Right lobe of liver (tissue), 6 donors: ENCODE measurements around the gene ACO1. TPM values are rescaled to one million over a fixed set of nuclear protein-coding genes. Genes with fewer than 3 reads are reported as not detected.
A peak's percentile ranks its signal among the peaks of the same experiment; 100 is the strongest.

Experiments used
- ATAC-seq, 4 donors: fragments of 200-7000 bp; cut with Tn5 transposase; one replicate each; pipeline ENCODE4 v1.9.1; 2020; ENCODE audit warnings: mild to moderate bottlenecking in 4 of 4, moderate library complexity in 4 of 4
- DNase-seq, 3 donors: peaks; one replicate each; pipeline ENCODE4 v3.0.0-alpha.2; 2020
- H3K27ac ChIP-seq, 3 donors: fragments of 200-600 bp; one replicate each; pipeline ENCODE4 v1.8.0; 2022
- H3K27me3 ChIP-seq, 2 donors: fragments of 200-600 bp; one replicate each; pipeline ENCODE4 v1.8.0; 2022
- H3K36me3 ChIP-seq, 4 donors: fragments of 200-600 bp; sonication (generic) in 1 of 4; one replicate each; pipeline versions ENCODE4 v1.5.1 to v1.8.0; 2017 to 2022; ENCODE audit warnings: control low read depth in 1 of 4
- H3K4me1 ChIP-seq, 4 donors: fragments of 200-600 bp; sonication (generic) in 1 of 4; one replicate each; pipeline versions ENCODE4 v1.5.1 to v1.8.0; 2017 to 2022; ENCODE audit warnings: control low read depth in 1 of 4
- H3K4me3 ChIP-seq, 3 donors: fragments of 200-600 bp; one replicate each; pipeline ENCODE4 v1.8.0; 2022
- H3K9me3 ChIP-seq, 4 donors: fragments of 200-600 bp; sonication (generic) in 1 of 4; one replicate each; pipeline versions ENCODE4 v1.5.1 to v1.8.0; 2017 to 2022; ENCODE audit warnings: control low read depth in 1 of 4
- CTCF ChIP-seq, 4 donors: fragments of 200-600 bp in 3 of 4; fragments of 450-650 bp in 1 of 4; IDR thresholded peaks; one replicate each; pipeline versions ENCODE4 v1.5.1 to v1.8.0; 2016 to 2022; ENCODE audit warnings: antibody characterized with exemption in 4 of 4, mild to moderate bottlenecking in 2 of 4
- POLR2A ChIP-seq: fragments of 450-650 bp; IDR thresholded peaks from one replicate; pipeline ENCODE4 v1.6.1; 2017; ENCODE audit warnings: antibody characterized with exemption, mild to moderate bottlenecking
- WGBS: methylation state at CpG from one replicate; pipeline ENCODE4 v1.1.6; 2018; ENCODE audit warnings: low coverage, low lambda C conversion rate; ENCODE audit not compliant: insufficient coverage; ENCODE audit errors: missing lambda C conversion rate; 5-methylcytosine and 5-hydroxymethylcytosine counted together
- intact Hi-C, 2 donors: fragments of 100-400 bp; cut with DNase I; formaldehyde crosslinking; loops; one replicate each; pipeline versions ENCODE4 v1.11.2 to v1.14.1; 2022
- total RNA-seq, 6 experiments: library from RNA; depleted of rRNA in 2 of 6; stranded (reverse); fragments of >200 nt in 2 of 6; fragmentation: NEBNext Ultra II Directional in 3 of 6; extraction: Animal tissue kit (Norgen Biotek cat#: 25700) in 3 of 6; gene quantifications; one replicate each; pipeline versions ENCODE4 v1.1.0 to v1.2.4, GENCODE V29; 2016 to 2023
- donor health status: DM: no; HTN: yes; CAD: no.
- donor health status: DM: no; HTN: no; CAD: no.
- donor health status: DM: no; HTN: no; CAD: no.
- donor health status: DM: no; HTN: yes; CAD: no.
- donor health status: DM: no; HTN: yes; CAD: no.

The ACO1 gene
- total RNA-seq, 6 experiments from 2014 or later = 75.4 to 108 (median 98.1) TPM

DNA sequence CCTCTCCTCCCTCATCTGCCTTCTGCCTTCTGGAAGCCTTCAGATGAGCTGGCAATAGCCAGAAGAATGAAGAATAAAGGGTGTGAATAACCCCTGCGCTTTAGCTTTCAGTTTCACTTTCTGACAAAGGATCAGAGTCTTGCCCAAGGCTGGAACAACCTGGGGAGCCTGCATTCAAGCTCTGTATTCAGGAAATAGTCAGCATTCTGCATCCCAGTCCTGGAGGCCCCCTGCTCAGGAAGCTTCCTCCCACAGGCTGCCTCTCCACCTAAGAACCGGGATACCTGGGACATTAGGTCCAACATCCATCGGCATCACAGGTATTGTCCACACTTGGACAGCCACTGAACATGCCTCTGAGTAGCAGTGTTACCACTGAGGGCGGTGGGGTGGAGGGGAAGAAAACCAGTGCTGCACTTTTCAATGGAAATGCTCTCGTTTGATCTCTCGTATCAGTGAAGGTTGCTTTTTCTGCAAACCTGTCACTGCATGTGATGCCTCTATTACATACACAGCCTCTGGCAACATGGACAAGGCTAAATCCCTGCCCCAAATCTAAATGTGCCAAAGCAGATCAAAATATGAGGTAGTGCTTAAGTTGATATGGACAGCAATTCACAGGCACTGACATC is 39.8 kb upstream of the ACO1 start:
- ATAC-seq (peak; percentile 34 to 75 (median 60)), DNase-seq (no peak)
- WGBS = 36% methylated on average over 3 of the region's 6 CpGs
- H3K27me3 ChIP-seq = no peaks in the 10 kb centered on the region
- no peak overlapping the region for H3K27ac ChIP-seq
- intact Hi-C loops = no loop called here
- TF ChIP-seq POLR2A (no peak), CTCF (IDR thresholded peaks at IDR 0.05) (no peak)
- peak overlapping the region in 1 of 3 donors; percentile 14 for H3K4me3 ChIP-seq
- H3K4me1 ChIP-seq = no peaks in the 10 kb centered on the region
- H3K36me3 ChIP-seq = no peaks in the 10 kb centered on the region
- H3K9me3 ChIP-seq = no peaks in the 10 kb centered on the region

- H3K36me3 ChIP-seq = no peaks in the 10 kb centered on the region
- intact Hi-C loops = no loop called here
- ATAC-seq = no peak
- no peaks in the 10 kb centered on the region for H3K9me3 ChIP-seq
- no peaks in the 10 kb centered on the region for H3K4me1 ChIP-seq
- WGBS = 49% methylated on average over 5 of the region's 5 CpGs
- H3K4me3 ChIP-seq = no peak overlapping the region
- TF ChIP-seq CTCF (IDR thresholded peaks at IDR 0.05) (no peak), POLR2A (no peak)
- no peaks in the 10 kb centered on the region for H3K27me3 ChIP-seq
- H3K27ac ChIP-seq = no peak overlapping the region
- DNase-seq = no peak
Measured at GRCh38 chr9:32345243-32345642, 39.2 kb upstream of the ACO1 start.

DNA sequence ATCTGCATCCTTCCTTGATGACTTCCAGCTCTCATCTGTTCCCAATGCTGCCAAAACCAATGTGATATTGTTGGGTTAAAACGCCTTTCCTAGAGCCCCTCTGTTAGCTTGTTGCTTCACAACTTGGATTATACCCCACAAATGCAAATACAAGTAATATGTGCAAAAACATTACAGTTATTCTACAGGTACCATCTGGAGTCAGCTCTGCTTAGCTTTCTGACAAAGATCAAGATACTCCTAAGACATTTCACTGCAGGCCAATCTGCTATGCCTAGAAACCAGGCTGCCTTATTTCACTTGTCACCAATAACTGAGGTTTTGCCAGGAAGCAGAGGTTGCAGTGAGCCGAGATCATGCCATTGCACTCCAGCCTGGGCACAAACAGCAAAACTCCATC is 36.9 kb upstream of the ACO1 start:
- no peak for TF ChIP-seq POLR2A
- TF ChIP-seq CTCF (IDR thresholded peaks at IDR 0.05) = no peak
- H3K27ac ChIP-seq = no peak overlapping the region
- intact Hi-C loops = no loop called here
- H3K27me3 ChIP-seq = no peaks in the 10 kb centered on the region
- 59% methylated on average over 2 of the region's 2 CpGs for WGBS
- H3K36me3 ChIP-seq = no peaks in the 10 kb centered on the region
- no peak for ATAC-seq
- H3K4me1 ChIP-seq = no peaks in the 10 kb centered on the region
- no peaks in the 10 kb centered on the region for H3K9me3 ChIP-seq
- H3K4me3 ChIP-seq = no peak overlapping the region
- DNase-seq = no peak

DNA sequence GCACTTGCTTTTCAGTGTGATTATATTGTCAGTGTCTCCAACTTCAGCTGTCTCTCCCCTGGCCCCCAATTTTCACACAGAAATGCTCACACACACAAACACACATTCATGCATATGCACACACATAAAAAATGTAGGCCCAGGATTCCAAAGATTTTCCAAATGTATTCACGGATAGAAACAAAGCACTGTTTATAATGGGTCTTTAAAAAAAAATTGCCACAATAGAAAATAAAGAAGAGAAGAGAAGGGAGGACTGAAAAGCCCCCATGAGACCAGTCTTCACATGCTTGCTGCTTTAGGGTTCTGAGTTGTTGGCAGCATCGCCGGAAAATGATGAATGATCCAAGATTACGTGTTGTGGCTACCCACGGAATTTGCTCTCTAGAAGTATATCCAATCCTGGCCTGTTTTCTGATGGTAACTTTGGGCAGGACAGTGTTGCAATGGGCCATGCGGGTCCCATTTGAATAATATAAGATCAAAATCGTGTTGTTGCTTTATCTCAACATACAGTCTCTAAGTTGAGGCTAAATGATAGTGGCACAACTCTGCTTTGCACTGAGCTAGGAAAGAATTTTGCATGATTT is 36.2 kb upstream of the ACO1 start:
- DNase-seq (no peak), ATAC-seq (no peak)
- H3K4me3 ChIP-seq = no peak overlapping the region
- intact Hi-C loops = no loop called here
- no peaks in the 10 kb centered on the region for H3K4me1 ChIP-seq
- H3K27me3 ChIP-seq = no peaks in the 10 kb centered on the region
- no peaks in the 10 kb centered on the region for H3K36me3 ChIP-seq
- 64% methylated on average over 7 of the region's 7 CpGs for WGBS
- H3K9me3 ChIP-seq = no peaks in the 10 kb centered on the region
- TF ChIP-seq POLR2A = no peak
- no peak for TF ChIP-seq CTCF (IDR thresholded peaks at IDR 0.05)
- H3K27ac ChIP-seq = no peak overlapping the region
